Ishikawa (cell line): ENCODE measurements around the gene MTERF4.

Experiments
- CEBPB ChIP-seq: IDR thresholded peaks from 2 replicates; pipeline ENCODE4 v1.6.1; 2012
- EGR1 ChIP-seq: IDR thresholded peaks from 2 replicates; pipeline ENCODE4 v1.6.1; 2012
- NFIC ChIP-seq: IDR thresholded peaks from 2 replicates; pipeline ENCODE4 v1.6.1; 2012
- TAF1 ChIP-seq: IDR thresholded peaks from 2 replicates; pipeline ENCODE4 v1.6.1; 2012; ENCODE audit warnings: low read depth, mild to moderate bottlenecking
- TEAD4 ChIP-seq: IDR thresholded peaks from 2 replicates; pipeline ENCODE4 v1.6.1; 2012
- YY1 ChIP-seq: IDR thresholded peaks from 2 replicates; pipeline ENCODE4 v1.6.1; 2012; ENCODE audit warnings: low read depth
- ZBTB7A ChIP-seq: IDR thresholded peaks from 2 replicates; pipeline ENCODE4 v1.6.1; 2012; ENCODE audit warnings: low read depth
- TF ChIP-seq, protein P1 (sequence below): IDR thresholded peaks from 2 replicates; pipeline ENCODE4 v1.6.1; 2012; ENCODE audit warnings: low read depth, mild to moderate bottlenecking
- TF ChIP-seq, protein P2 (sequence below): IDR thresholded peaks from 2 replicates; pipeline ENCODE4 v1.6.1; 2012

DNA sequence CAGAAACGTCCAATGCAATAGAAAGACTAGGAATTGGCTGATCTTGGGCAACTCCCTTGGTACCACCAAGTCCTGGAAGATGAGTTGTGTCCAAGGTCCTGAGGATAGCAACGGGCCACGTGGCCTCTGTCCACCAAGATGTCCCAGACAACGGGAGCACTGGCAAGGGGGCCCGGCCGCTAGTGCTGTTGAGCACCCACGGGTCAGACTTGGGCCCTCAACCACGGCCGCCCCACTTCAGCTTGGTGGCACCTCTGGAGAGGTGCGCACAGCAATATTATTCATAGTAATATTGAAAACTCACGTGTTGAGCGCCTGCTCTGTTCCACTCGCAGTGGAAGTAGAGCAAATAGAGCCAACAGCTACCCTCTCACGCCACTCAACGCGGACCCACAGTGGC is 28.2 kb upstream of the MTERF4 start:
- TF ChIP-seq YY1: no peak
- no peak for TF ChIP-seq NFIC
- TF ChIP-seq TEAD4: no peak
- no peak for TF ChIP-seq EGR1
- TF ChIP-seq, protein P1, sequence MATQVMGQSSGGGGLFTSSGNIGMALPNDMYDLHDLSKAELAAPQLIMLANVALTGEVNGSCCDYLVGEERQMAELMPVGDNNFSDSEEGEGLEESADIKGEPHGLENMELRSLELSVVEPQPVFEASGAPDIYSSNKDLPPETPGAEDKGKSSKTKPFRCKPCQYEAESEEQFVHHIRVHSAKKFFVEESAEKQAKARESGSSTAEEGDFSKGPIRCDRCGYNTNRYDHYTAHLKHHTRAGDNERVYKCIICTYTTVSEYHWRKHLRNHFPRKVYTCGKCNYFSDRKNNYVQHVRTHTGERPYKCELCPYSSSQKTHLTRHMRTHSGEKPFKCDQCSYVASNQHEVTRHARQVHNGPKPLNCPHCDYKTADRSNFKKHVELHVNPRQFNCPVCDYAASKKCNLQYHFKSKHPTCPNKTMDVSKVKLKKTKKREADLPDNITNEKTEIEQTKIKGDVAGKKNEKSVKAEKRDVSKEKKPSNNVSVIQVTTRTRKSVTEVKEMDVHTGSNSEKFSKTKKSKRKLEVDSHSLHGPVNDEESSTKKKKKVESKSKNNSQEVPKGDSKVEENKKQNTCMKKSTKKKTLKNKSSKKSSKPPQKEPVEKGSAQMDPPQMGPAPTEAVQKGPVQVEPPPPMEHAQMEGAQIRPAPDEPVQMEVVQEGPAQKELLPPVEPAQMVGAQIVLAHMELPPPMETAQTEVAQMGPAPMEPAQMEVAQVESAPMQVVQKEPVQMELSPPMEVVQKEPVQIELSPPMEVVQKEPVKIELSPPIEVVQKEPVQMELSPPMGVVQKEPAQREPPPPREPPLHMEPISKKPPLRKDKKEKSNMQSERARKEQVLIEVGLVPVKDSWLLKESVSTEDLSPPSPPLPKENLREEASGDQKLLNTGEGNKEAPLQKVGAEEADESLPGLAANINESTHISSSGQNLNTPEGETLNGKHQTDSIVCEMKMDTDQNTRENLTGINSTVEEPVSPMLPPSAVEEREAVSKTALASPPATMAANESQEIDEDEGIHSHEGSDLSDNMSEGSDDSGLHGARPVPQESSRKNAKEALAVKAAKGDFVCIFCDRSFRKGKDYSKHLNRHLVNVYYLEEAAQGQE: no peak
- TF ChIP-seq CEBPB: no peak
- no peak for TF ChIP-seq TAF1
- TF ChIP-seq, protein P2, sequence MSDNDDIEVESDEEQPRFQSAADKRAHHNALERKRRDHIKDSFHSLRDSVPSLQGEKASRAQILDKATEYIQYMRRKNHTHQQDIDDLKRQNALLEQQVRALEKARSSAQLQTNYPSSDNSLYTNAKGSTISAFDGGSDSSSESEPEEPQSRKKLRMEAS: no peak
- TF ChIP-seq ZBTB7A: no peak
